Measurements from ENCODE around the gene AIFM2.
"Not testable (repeated sequence)": the region's sequence is repeated elsewhere in the genome, so short reads cannot be mapped to it uniquely, and the experiment has no call there.

The AIFM2 gene

DNA sequence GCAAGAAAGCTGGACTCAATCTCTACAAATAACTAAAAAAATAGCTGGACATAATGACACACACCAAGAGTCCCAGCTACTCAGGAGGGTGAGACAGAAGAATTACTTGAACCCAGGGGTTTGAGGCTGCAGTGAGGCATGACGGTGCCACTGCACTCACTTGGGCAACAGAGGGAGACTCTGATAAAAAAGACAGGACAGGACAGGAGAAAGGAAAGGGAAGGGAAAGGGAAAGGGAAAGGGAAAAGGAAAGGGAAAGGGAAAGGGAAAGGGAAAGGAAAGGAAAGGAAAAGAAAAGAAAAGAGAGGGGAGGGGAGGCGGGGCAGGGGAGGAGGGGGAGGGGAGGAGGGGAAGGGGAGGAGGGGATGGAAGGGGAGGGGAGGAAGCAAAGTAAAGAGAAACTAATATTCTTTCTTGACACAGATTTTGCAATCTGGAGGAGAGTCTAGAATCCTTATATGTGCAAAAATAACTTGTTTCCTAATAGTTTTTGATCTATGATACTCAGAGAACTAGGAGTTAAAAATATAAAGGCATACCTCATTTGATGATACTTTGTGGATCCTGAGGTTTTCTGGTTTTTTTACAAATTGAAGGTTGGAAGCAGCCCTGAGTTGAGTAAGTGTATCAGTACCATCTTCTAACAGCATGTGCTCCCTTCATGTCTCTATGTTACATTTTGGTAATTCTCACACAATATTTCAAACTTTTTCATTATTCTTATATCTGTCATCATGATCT is 29.7 kb upstream of the AIFM2 start:
- intact Hi-C loops (cut with micrococcal nuclease): no loop called here

GRCh38 chr10:70160798-70161197 is 28.2 kb upstream of the AIFM2 start:
- H3K9me3 Mint-ChIP-seq: no peaks in the 10 kb centered on the region
- intact Hi-C loops (cut with micrococcal nuclease): no loop called here
- H3K27me3 Mint-ChIP-seq: no peaks in the 10 kb centered on the region
- H3K4me1 Mint-ChIP-seq (ENCODE audit: low read depth): peaks cover 34% of the 10 kb centered on the region
- peaks cover 75% of the 10 kb centered on the region for H3K36me3 Mint-ChIP-seq (ENCODE audit: low read depth)
- no peak overlapping the region for H3K4me3 Mint-ChIP-seq
- no peak overlapping the region for H3K27ac Mint-ChIP-seq

More for the DNA sequence above, 29.7 kb upstream of the AIFM2 start:
- no peak overlapping the region for H3K27ac Mint-ChIP-seq
- peaks cover 35% of the 10 kb centered on the region for H3K4me1 Mint-ChIP-seq (ENCODE audit: low read depth)
- peaks cover 59% of the 10 kb centered on the region for H3K36me3 Mint-ChIP-seq (ENCODE audit: low read depth)
- H3K9me3 Mint-ChIP-seq: no peaks in the 10 kb centered on the region
- H3K27me3 Mint-ChIP-seq: no peaks in the 10 kb centered on the region
- no peak overlapping the region for H3K4me3 Mint-ChIP-seq

DNA sequence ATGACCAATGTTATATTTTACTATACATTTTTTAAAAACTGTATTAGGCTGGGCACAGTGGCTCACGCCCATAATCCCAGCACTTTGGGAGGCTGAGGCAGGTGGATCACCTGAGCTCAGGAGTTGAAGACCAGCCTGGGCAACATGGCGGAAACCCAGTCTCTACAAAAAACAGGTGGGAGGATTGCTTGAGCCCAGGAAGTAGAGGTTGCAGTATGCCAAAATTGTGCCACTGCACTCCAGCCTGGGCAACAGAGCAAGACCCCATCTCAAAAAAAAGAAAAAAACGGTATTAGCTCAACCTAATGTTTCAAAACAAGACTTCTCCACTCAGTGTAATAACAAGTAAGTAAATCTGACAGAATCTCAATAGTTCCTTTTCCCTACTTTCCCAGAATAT is 26.7 kb upstream of the AIFM2 start:
- H3K27me3 Mint-ChIP-seq; H3K9me3 Mint-ChIP-seq; H3K27ac Mint-ChIP-seq; H3K4me3 Mint-ChIP-seq; intact Hi-C loops (cut with micrococcal nuclease): not testable (repeated sequence)
- Mint-ChIP-seq H3K4me1 (ENCODE audit: low read depth) (peaks cover 30% of the 10 kb centered on the region), H3K36me3 (ENCODE audit: low read depth) (peaks cover 80% of the 10 kb centered on the region)

- Mint-ChIP-seq H3K4me3 (no peak overlapping the region), H3K9me3 (no peaks in the 10 kb centered on the region), H3K27me3 (no peaks in the 10 kb centered on the region), H3K4me1 (ENCODE audit: low read depth) (peaks cover 19% of the 10 kb centered on the region), H3K27ac (no peak overlapping the region), H3K36me3 (ENCODE audit: low read depth) (peaks cover 85% of the 10 kb centered on the region)
- intact Hi-C loops (cut with micrococcal nuclease): no loop called here
Measured at GRCh38 chr10:70158113-70158512, 25.5 kb upstream of the AIFM2 start.

- Mint-ChIP-seq H3K27me3 (no peaks in the 10 kb centered on the region), H3K9me3 (no peaks in the 10 kb centered on the region), H3K36me3 (ENCODE audit: low read depth) (peaks cover 95% of the 10 kb centered on the region), H3K4me1 (ENCODE audit: low read depth) (peaks cover 8% of the 10 kb centered on the region), H3K27ac (no peak overlapping the region), H3K4me3 (no peak overlapping the region)
- intact Hi-C loops (cut with micrococcal nuclease): no loop called here
Measured at GRCh38 chr10:70155255-70155838, 22.7 kb upstream of the AIFM2 start.

DNA sequence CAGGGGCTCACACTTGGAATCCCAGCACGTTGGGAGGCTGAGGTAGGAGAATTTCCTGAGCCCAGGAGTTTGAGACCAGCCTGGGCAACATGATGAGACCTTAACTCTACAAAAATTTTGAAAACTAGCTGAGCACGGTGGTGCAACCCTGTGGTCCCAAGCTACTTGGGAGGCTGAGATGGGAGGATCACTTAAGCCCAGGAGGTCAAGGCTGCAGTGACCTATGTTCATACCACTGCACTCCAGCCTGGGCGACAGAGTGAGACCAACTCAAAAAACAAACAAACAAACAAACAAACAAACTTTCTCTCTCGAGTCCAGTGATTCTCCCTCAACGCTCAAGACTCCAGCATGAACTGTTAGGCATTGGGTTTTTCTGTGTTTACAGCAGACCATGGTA is 15.9 kb upstream of the AIFM2 start:
- Mint-ChIP-seq H3K9me3 (no peaks in the 10 kb centered on the region), H3K4me3 (no peak overlapping the region), H3K4me1 (ENCODE audit: low read depth) (peaks cover 21% of the 10 kb centered on the region), H3K36me3 (ENCODE audit: low read depth) (peaks cover 64% of the 10 kb centered on the region), H3K27me3 (no peaks in the 10 kb centered on the region), H3K27ac (peak overlapping the region; percentile 25)
- intact Hi-C loops (cut with micrococcal nuclease): no loop called here

- Mint-ChIP-seq H3K4me1 (ENCODE audit: low read depth) (peaks cover 21% of the 10 kb centered on the region), H3K9me3 (no peaks in the 10 kb centered on the region), H3K27ac (peak overlapping the region; percentile 90), H3K27me3 (no peaks in the 10 kb centered on the region), H3K36me3 (ENCODE audit: low read depth) (peaks cover 55% of the 10 kb centered on the region), H3K4me3 (no peak overlapping the region)
- intact Hi-C loops (cut with micrococcal nuclease): no loop called here
Measured at GRCh38 chr10:70147259-70147625, 14.6 kb upstream of the AIFM2 start.

DNA sequence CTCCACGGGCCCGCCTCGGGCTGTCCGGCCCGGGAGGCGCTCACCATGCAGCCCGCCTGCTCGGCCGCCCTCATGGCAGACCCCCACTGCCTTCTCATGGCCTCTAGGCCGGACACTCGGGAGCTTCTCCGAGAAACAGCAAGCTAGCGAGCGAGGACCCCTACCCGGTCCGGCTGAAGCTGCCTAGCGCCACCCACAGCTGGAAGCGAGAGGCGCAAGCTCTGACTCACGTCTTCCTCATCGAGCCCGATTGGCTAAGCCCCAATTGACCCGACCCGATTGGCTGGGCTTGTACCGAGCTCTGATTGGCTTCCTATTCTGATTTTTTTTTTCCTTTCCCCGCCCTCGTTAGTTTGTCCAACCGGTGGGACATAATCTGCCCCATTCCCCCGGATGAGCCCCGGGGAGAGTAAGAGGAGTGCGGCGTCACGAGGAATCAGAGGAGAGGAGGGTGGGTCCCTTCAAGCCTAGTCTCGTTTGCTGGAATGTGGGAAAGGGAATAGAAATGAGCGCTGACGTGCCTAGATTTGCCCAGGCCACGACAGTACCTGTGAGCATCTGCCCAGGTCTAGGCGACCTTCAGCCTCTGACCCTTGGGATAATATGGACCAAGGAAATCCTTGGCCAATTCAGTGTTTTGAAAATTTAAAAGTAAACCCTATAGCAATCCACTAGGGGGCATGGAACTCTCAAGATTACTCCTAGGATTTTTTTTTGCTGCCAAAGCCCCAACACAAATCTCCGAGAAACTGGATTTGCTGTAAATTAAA is 14.0 kb upstream of the AIFM2 start, which contains the start of gene TYSND1:
TYSND1 (minus strand) TSS at position 212 of the 770 bp plus-strand sequence; CDS start at position 98, 114 bp downstream.
- H3K9me3 Mint-ChIP-seq: no peaks in the 10 kb centered on the region
- H3K27me3 Mint-ChIP-seq: no peaks in the 10 kb centered on the region
- intact Hi-C loops (cut with micrococcal nuclease): no loop called here
- H3K4me1 Mint-ChIP-seq (ENCODE audit: low read depth): peaks cover 21% of the 10 kb centered on the region
- H3K27ac Mint-ChIP-seq: peak within 1 kb of the TSS; percentile 90
- H3K4me3 Mint-ChIP-seq: peak within 1 kb of the TSS; percentile 88
- H3K36me3 Mint-ChIP-seq (ENCODE audit: low read depth): peaks cover 54% of the 10 kb centered on the region

DNA sequence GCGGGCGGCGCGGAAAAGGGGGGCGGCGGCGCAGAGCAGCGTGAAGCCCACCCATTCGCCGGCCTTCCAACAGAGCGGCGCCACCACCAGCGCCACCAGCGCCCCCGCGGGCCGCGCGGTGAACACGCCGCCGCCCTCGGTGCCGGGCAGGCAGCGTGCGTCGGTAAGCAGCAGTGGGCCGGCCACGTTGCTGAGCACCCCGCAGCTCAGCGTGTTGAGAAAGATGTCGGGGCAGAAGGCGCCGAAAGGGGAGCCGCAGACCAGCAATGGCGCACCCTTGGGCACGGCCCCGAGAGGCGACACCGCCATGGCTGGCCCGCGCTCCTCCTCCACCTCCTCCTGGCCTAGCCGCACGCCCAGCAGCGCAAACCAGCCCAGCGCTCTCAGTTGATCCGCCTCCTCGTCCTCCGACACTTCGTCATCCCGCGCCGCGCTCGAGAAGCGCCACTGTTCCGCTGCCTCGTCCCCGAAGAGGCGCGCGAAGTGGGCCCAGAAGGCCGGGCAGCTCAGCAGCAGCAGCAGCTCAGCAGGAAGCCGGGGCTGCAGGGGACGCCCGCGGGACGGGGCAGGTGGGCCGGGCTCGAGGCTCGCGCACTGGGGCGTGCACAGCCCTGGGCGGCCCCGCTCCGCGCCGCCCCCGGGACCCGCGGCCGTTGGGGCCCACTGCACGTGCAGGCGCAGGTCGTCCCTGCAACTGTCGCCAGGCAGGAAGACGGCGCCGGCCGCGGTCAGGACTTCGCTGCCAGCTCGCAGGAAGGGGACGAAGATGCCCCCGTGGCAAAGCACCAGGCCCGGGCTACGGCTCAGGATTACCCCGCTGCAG is 13.3 kb upstream of the AIFM2 start:
- Mint-ChIP-seq H3K4me1 (ENCODE audit: low read depth) (peaks cover 21% of the 10 kb centered on the region), H3K9me3 (no peaks in the 10 kb centered on the region), H3K36me3 (ENCODE audit: low read depth) (peaks cover 46% of the 10 kb centered on the region), H3K27me3 (no peaks in the 10 kb centered on the region), H3K4me3 (peak overlapping the region; percentile 88), H3K27ac (peak overlapping the region; percentile 90)
- intact Hi-C loops (cut with micrococcal nuclease): no loop called here

- Mint-ChIP-seq H3K9me3 (no peaks in the 10 kb centered on the region), H3K27me3 (no peaks in the 10 kb centered on the region), H3K36me3 (ENCODE audit: low read depth) (peaks cover 43% of the 10 kb centered on the region), H3K4me3 (peak overlapping the region; percentile 88), H3K4me1 (ENCODE audit: low read depth) (peaks cover 21% of the 10 kb centered on the region), H3K27ac (peak overlapping the region; percentile 90)
- intact Hi-C loops (cut with micrococcal nuclease): no loop called here
Measured at GRCh38 chr10:70145166-70145665, 12.6 kb upstream of the AIFM2 start.

DNA sequence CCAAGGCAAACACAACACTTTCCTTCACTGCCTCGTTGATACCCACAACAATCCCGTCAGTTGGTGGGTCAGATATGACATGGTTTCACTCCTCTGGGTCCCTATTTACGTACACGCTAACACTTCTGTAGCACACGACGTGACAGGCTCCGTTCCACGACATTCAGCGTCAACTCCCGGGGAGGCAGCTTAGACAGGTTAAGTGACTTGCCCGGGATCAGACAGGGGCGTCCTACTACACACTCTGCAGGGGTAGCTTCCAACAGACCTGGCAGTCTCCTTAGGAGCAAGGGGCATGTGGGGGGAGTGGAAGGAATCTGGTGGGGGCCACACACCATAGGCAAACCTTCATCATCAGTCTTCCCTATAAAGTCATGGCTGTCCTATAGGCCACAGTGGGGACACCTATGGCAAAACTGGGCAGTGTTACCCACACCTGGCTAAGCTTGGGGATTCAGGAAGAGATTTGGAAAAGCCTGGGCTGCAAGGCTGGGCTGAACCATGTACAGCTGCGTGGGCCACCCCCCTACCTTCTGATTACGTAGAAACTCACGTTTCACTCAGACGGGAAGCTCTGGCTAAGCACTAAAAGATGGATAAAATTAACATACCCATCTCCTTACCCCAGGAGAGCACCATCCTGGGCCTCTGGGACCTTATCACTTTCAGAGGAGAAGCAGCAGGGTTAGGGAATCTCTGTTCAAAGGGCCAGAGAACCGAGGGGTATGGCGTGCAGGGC is 11.9 kb upstream of the AIFM2 start:
- Mint-ChIP-seq H3K36me3 (ENCODE audit: low read depth) (peaks cover 43% of the 10 kb centered on the region), H3K9me3 (no peaks in the 10 kb centered on the region), H3K27ac (no peak overlapping the region), H3K4me1 (ENCODE audit: low read depth) (peaks cover 21% of the 10 kb centered on the region), H3K4me3 (peak overlapping the region; percentile 88), H3K27me3 (no peaks in the 10 kb centered on the region)
- intact Hi-C loops (cut with micrococcal nuclease): no loop called here

DNA sequence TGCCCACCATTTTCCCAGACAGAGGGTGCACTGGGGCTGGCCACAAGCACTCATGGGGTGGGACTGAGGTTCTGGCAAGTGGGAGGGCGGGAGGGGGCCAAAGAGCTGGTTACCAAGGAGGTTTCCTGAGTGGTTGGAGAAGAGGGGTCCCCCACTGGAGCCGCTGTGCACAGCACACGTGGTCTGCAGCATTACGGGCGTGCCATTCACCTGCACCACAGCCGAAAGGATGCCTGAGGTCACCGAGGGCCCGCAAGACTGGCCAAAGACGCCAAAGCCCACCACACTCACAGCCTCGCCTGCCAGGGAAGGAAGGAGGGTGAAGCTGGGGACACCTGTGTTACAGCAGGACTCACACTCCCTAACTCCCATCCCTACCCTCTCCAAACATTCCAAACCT is 9.9 kb upstream of the AIFM2 start:
- H3K27me3 Mint-ChIP-seq: no peaks in the 10 kb centered on the region
- H3K9me3 Mint-ChIP-seq: no peaks in the 10 kb centered on the region
- no peak overlapping the region for H3K4me3 Mint-ChIP-seq
- intact Hi-C loops (cut with micrococcal nuclease): no loop called here
- H3K36me3 Mint-ChIP-seq (ENCODE audit: low read depth): peaks cover 40% of the 10 kb centered on the region
- H3K4me1 Mint-ChIP-seq (ENCODE audit: low read depth): peaks cover 21% of the 10 kb centered on the region
- H3K27ac Mint-ChIP-seq: no peak overlapping the region

DNA sequence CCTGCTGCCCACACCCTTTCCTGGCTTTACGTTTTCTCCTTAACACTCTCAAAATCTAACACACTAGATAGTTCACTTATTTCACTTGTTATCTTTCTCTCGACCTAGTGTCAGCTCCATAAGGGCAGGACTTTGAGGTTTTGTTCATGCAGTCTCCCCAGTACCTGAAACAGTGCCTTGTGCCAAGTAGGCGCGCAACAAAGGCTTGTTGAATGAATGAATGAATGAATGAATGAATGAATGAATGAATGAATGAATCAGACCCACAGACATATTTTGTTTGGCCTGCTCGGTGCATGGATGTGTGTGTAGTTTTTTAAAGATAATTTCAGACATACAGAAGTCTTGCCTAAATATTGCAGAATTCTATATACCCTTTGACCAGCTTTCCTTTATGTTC is 7.7 kb upstream of the AIFM2 start:
- intact Hi-C loops (cut with micrococcal nuclease): no loop called here
- peaks cover 36% of the 10 kb centered on the region for H3K36me3 Mint-ChIP-seq (ENCODE audit: low read depth)
- no peak overlapping the region for H3K27ac Mint-ChIP-seq
- H3K4me3 Mint-ChIP-seq: no peak overlapping the region
- peaks cover 12% of the 10 kb centered on the region for H3K4me1 Mint-ChIP-seq (ENCODE audit: low read depth)
- no peaks in the 10 kb centered on the region for H3K9me3 Mint-ChIP-seq
- no peaks in the 10 kb centered on the region for H3K27me3 Mint-ChIP-seq

Data from dendritic cell treated with granulocyte-macrophage colony-stimulating factor and Interleukin-4, amounts not matched to agents 40 ng/mL and 50 ng/mL, for 4 days (primary cell).